ENCODE results near the gene CLK3.

Gene CLK3

GRCh38 chr15:74646480-74646879, 30.8 kb downstream of the CLK3 start:
- no peak overlapping the region for H3K4me3 ChIP-seq (ENCODE audit: control insufficient read depth, low read depth, low read length)
- TF ChIP-seq, protein P1, sequence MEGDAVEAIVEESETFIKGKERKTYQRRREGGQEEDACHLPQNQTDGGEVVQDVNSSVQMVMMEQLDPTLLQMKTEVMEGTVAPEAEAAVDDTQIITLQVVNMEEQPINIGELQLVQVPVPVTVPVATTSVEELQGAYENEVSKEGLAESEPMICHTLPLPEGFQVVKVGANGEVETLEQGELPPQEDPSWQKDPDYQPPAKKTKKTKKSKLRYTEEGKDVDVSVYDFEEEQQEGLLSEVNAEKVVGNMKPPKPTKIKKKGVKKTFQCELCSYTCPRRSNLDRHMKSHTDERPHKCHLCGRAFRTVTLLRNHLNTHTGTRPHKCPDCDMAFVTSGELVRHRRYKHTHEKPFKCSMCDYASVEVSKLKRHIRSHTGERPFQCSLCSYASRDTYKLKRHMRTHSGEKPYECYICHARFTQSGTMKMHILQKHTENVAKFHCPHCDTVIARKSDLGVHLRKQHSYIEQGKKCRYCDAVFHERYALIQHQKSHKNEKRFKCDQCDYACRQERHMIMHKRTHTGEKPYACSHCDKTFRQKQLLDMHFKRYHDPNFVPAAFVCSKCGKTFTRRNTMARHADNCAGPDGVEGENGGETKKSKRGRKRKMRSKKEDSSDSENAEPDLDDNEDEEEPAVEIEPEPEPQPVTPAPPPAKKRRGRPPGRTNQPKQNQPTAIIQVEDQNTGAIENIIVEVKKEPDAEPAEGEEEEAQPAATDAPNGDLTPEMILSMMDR (IDR thresholded peaks at IDR 0.05; ENCODE audit: control insufficient read depth, insufficient read depth, low read depth, low read length, missing control alignments): no peak
- DNase-seq (ENCODE audit: low read depth): no peak

DNA sequence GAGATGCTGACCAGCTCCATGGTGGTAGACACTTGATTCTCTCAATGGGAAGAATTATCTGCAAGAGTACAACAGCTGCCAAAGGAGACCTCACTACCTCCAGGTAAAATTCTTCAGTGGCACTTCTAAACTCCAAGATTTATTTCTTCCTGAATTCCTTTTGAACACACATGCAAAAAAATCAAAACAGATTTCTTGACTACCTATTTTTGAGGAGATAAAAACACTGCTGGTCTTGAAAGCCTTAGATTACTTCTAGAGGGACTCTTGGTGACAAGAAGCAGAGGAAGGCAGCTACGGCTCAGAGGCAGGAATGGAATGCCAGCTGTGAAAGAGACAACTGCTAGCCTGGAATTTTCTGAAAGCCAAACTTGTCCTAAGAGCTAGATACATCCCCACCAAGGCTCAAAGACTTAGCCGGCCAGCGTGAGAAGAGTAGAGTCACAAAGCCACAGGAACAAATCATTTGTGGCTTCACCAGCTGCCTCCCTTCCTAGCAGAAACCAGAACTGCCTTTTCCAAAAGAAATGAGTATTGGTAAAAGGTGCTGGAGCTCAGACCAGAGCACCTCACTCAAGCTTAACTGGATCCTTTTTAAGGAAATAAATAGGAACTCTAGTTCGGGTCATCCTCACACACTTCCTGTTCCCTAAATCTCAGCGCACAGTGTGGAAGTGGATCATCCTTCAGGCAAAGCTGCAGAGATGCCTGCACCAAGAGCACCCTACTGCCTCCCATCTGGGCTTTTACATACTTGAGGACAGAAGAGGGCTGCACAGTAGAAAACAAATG, 32.6 kb downstream of the CLK3 start:
- H3K4me3 ChIP-seq (ENCODE audit: control insufficient read depth, low read depth, low read length): no peak overlapping the region
- TF ChIP-seq, protein P1 (IDR thresholded peaks at IDR 0.05; ENCODE audit: control insufficient read depth, insufficient read depth, low read depth, low read length, missing control alignments): no peak
- DNase-seq (ENCODE audit: low read depth): no peak

GRCh38 chr15:74651242-74651741, 35.7 kb downstream of the CLK3 start:
- no peak for DNase-seq (ENCODE audit: low read depth)
- no peak overlapping the region for H3K4me3 ChIP-seq (ENCODE audit: control insufficient read depth, low read depth, low read length)
- TF ChIP-seq, protein P1 (IDR thresholded peaks at IDR 0.05; ENCODE audit: control insufficient read depth, insufficient read depth, low read depth, low read length, missing control alignments): no peak

DNA sequence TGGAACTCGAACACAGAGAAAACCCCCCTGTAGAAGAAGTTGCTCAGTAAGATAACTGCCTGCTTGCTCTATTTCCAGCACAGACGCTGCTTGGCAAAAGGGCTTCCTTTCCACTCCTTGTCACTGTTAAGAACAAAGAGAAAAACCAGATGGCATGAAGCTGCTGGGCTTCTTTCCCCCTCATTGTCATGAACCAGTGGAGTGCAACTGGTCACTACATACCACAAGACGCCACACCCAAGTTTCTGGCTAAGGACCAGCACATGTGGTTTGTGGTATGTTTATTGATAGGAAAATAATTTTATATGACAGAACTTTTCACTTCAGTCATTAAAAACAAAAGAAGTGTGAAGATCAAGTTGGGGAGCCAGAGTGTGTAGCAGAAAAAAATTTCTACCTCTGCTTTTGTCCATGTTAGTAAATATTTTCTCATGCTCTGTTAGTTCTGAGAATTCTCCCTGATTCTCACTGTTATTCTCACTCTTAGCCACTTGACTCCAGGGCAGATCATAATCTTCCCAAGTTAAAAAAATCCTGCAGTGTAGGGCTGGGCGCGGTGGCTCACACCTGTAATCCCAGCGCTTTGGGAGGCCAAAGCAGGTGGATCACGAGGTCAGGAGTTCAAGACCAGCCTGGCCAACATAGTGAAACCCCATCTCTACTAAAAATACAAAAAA, 37.9 kb downstream of the CLK3 start:
- no peak overlapping the region for H3K4me3 ChIP-seq (ENCODE audit: control insufficient read depth, low read depth, low read length)
- DNase-seq (ENCODE audit: low read depth): peak; percentile 41
- TF ChIP-seq, protein P1 (IDR thresholded peaks at IDR 0.05; ENCODE audit: control insufficient read depth, insufficient read depth, low read depth, low read length, missing control alignments): no peak

DNA sequence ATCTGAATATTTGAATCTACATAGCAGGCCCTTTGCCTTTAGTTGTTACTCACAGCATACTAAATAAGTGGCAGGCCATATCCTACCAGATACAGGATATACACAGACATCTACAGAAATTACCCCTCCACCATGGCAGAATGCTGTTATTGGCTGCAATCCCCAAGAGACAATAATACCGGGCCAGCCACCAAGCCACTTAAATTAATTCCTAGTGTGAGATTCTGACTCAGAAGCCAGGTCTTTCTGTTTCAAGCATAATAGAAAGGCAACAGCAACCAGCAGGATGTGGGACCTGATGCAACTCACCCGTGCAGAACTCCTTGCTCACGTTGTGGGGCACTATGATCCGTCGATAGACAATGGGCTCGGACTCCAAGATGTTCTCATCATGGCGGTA, 39.8 kb downstream of the CLK3 start:
- no peak for DNase-seq (ENCODE audit: low read depth)
- TF ChIP-seq, protein P1 (IDR thresholded peaks at IDR 0.05; ENCODE audit: control insufficient read depth, insufficient read depth, low read depth, low read length, missing control alignments): no peak
- H3K4me3 ChIP-seq (ENCODE audit: control insufficient read depth, low read depth, low read length): no peak overlapping the region

GRCh38 chr15:74656935-74657535, 41.4 kb downstream of the CLK3 start:
- DNase-seq (ENCODE audit: low read depth): no peak
- TF ChIP-seq, protein P1 (IDR thresholded peaks at IDR 0.05; ENCODE audit: control insufficient read depth, insufficient read depth, low read depth, low read length, missing control alignments): no peak
- H3K4me3 ChIP-seq (ENCODE audit: control insufficient read depth, low read depth, low read length): no peak overlapping the region
